Ishikawa (cell line): Measurements from ENCODE around the gene PLXNB3.

ENCODE experiments used
- CEBPB ChIP-seq: IDR thresholded peaks from 2 replicates; pipeline ENCODE4 v1.6.1; 2012
- CREB1 ChIP-seq: IDR thresholded peaks from 2 replicates; pipeline ENCODE4 v1.6.1; 2012; ENCODE audit warnings: low read depth
- EGR1 ChIP-seq: IDR thresholded peaks from 2 replicates; pipeline ENCODE4 v1.6.1; 2012
- EP300 ChIP-seq: IDR thresholded peaks from 2 replicates; pipeline ENCODE4 v1.6.1; 2012; ENCODE audit warnings: borderline replicate concordance
- FOXM1 ChIP-seq: IDR thresholded peaks from 2 replicates; pipeline ENCODE4 v1.6.1; 2012; ENCODE audit warnings: low read depth, borderline replicate concordance
- NFIC ChIP-seq: IDR thresholded peaks from 2 replicates; pipeline ENCODE4 v1.6.1; 2012
- RAD21 ChIP-seq: IDR thresholded peaks from 2 replicates; pipeline ENCODE4 v1.6.1; 2012; ENCODE audit warnings: low read depth
- TAF1 ChIP-seq: IDR thresholded peaks from 2 replicates; pipeline ENCODE4 v1.6.1; 2012; ENCODE audit warnings: low read depth, mild to moderate bottlenecking
- TCF12 ChIP-seq: IDR thresholded peaks from 2 replicates; pipeline ENCODE4 v1.6.1; 2012; ENCODE audit warnings: low read depth
- TEAD4 ChIP-seq: IDR thresholded peaks from 2 replicates; pipeline ENCODE4 v1.6.1; 2012
- YY1 ChIP-seq: IDR thresholded peaks from 2 replicates; pipeline ENCODE4 v1.6.1; 2012; ENCODE audit warnings: low read depth
- ZBTB7A ChIP-seq: IDR thresholded peaks from 2 replicates; pipeline ENCODE4 v1.6.1; 2012; ENCODE audit warnings: low read depth
- TF ChIP-seq, protein P1 (sequence below): IDR thresholded peaks from 2 replicates; pipeline ENCODE4 v1.6.1; 2012; ENCODE audit warnings: low read depth, mild to moderate bottlenecking
- TF ChIP-seq, protein P2 (sequence below): IDR thresholded peaks from 2 replicates; pipeline ENCODE4 v1.6.1; 2012
- TF ChIP-seq, protein P3 (sequence below): IDR thresholded peaks from 2 replicates; pipeline ENCODE4 v1.6.1; 2012

Gene PLXNB3

DNA sequence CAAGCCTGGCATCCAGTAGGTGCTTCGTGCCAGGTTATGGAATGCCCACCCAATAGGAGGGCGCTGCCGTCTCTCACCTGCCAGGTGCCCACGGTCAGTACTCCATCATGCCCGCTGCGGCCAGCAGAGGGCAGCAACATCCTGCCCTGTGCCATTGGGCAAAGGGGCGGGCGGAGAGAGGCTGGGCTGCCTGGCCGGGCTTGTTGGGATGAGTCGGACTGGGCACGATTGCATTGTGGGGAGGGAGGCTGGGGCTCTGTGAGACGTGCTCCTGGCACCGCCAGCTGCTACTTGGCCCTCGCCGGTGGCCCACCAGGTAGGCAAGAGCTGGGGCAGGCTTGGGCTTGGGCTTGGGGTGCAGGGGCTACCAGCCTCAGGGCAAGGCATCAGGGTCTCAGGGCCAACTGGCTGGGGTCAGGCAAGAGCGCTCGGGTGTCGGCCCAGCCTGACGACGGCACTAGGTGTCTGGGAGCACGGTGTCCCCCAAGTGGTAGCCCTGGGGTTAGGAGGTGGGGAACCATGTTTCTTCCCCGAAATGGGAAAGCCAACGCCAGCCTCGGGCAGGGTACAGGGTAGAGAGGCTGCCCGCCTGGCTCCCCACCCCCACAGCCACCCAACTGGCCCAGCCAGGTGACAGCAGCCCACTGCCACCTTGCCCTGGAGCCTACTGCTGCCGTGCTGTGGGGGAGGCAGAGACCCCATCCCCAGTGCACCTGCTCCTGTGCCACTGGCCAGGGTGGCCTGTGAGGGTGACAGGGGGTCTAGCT is at the start of gene PLXNB3:
PLXNB3 (plus strand) TSS at position 261 of the 767 bp plus-strand sequence. CDS start 1,287 bp downstream, outside the sequence.
- TF ChIP-seq EGR1 (no peak), RAD21 (peak; percentile 89), FOXM1 (no peak), TAF1 (no peak), NFIC (no peak)

DNA sequence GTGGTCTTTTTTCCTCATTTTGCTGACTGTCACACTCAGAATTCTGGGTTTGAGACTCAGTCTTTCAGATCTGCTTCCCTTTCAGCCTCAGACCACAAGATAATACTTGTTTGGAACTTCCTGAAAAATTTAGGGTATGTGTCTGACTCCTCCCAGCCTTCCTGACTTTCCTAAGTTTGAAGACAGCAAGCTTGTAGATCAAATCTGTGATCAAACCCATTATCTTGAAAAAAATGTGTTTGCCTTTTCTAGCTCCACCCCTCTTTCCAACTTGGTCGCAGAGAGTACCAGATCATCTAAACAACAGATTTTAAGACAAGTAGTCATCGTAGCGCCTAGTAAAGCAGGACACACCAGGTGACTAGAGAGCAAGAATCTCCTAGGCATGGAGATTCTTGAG is 49.8 kb upstream of the PLXNB3 start:
- no peak for TF ChIP-seq RAD21
- no peak for TF ChIP-seq EGR1
- TF ChIP-seq, protein P1, sequence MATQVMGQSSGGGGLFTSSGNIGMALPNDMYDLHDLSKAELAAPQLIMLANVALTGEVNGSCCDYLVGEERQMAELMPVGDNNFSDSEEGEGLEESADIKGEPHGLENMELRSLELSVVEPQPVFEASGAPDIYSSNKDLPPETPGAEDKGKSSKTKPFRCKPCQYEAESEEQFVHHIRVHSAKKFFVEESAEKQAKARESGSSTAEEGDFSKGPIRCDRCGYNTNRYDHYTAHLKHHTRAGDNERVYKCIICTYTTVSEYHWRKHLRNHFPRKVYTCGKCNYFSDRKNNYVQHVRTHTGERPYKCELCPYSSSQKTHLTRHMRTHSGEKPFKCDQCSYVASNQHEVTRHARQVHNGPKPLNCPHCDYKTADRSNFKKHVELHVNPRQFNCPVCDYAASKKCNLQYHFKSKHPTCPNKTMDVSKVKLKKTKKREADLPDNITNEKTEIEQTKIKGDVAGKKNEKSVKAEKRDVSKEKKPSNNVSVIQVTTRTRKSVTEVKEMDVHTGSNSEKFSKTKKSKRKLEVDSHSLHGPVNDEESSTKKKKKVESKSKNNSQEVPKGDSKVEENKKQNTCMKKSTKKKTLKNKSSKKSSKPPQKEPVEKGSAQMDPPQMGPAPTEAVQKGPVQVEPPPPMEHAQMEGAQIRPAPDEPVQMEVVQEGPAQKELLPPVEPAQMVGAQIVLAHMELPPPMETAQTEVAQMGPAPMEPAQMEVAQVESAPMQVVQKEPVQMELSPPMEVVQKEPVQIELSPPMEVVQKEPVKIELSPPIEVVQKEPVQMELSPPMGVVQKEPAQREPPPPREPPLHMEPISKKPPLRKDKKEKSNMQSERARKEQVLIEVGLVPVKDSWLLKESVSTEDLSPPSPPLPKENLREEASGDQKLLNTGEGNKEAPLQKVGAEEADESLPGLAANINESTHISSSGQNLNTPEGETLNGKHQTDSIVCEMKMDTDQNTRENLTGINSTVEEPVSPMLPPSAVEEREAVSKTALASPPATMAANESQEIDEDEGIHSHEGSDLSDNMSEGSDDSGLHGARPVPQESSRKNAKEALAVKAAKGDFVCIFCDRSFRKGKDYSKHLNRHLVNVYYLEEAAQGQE, result no peak
- no peak for TF ChIP-seq TCF12
- TF ChIP-seq NFIC, result no peak
- TF ChIP-seq, protein P2, sequence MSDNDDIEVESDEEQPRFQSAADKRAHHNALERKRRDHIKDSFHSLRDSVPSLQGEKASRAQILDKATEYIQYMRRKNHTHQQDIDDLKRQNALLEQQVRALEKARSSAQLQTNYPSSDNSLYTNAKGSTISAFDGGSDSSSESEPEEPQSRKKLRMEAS, result no peak
- TF ChIP-seq YY1, result no peak
- no peak for TF ChIP-seq TAF1
- TF ChIP-seq, protein P3, sequence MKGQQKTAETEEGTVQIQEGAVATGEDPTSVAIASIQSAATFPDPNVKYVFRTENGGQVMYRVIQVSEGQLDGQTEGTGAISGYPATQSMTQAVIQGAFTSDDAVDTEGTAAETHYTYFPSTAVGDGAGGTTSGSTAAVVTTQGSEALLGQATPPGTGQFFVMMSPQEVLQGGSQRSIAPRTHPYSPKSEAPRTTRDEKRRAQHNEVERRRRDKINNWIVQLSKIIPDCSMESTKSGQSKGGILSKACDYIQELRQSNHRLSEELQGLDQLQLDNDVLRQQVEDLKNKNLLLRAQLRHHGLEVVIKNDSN, result no peak

DNA sequence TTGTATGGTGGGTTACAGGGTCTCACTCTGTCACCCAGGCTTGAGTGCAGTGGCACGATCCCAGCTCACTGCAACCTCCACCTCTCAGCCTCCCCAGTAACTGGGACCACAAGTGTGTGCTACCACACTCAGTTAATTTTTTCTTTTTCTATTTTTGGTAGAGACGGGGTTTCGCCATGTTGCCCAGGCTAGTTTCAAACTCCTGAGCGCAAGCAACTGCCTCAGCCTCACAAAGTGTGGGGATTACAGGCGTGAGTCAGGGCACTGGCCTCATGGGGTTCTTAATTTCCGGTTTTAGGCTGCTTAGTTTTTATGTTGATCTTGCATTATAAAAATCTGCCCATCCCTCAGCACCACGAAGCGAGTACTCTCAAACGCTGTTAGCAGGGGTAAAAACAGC is 46.6 kb upstream of the PLXNB3 start:
- no peak for TF ChIP-seq EGR1
- no peak for TF ChIP-seq RAD21
- TF ChIP-seq EP300, result no peak
- no peak for TF ChIP-seq ZBTB7A
- no peak for TF ChIP-seq NFIC
- TF ChIP-seq CEBPB, result no peak
- no peak for TF ChIP-seq TEAD4
- TF ChIP-seq TAF1, result no peak
- TF ChIP-seq CREB1, result no peak
- no peak for TF ChIP-seq YY1
- TF ChIP-seq FOXM1, result no peak

DNA sequence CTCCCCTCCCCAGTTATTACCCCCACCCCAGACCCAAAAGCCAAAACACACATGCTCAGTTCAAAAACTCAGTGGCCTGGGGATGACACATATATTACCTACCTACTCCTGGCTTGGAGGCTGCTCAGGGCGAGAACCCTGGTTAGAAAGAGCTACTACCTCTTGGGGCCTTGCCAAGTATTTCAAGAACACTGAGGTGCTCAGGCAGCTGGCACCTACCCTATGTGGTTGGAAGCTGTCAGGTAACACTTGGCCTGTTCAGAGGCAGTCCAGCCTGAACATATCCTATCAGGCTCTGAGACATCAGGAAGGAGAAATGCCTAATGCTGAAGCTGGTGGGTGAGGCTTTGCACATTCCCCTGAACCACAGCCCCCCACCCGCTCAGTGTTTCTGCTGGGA is 44.8 kb upstream of the PLXNB3 start:
- TF ChIP-seq TCF12 (no peak), ZBTB7A (no peak), TEAD4 (no peak), EP300 (no peak), NFIC (no peak), YY1 (no peak), FOXM1 (no peak), EGR1 (no peak), CREB1 (no peak), CEBPB (no peak), TAF1 (no peak), RAD21 (no peak)
- TF ChIP-seq, protein P1, result no peak
- TF ChIP-seq, protein P3, result no peak
- TF ChIP-seq, protein P2, result no peak

DNA sequence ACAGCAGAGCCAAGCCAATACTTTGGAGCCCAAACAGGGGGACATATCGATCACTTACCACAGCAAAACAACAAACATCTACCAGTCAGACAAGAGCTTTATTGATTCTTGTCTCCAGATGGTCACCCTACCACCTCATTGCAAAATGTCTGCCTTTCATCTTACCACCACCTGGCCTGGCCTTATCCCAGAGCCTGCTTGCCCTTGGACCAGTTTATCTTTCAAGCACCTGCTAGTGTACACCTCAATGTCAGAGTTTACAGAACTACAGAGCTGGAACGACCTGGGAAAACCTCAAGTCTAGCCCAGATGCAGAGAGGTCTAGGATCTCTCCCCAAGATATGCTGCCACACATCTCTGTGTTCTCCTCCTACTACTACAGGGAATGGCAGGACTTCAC is 44.3 kb upstream of the PLXNB3 start:
- no peak for TF ChIP-seq TAF1
- no peak for TF ChIP-seq RAD21
- no peak for TF ChIP-seq FOXM1
- no peak for TF ChIP-seq TEAD4
- TF ChIP-seq CEBPB, result no peak
- no peak for TF ChIP-seq EP300
- TF ChIP-seq TCF12, result no peak
- no peak for TF ChIP-seq NFIC
- TF ChIP-seq, protein P3, result no peak
- no peak for TF ChIP-seq EGR1
- TF ChIP-seq, protein P1, result no peak
- no peak for TF ChIP-seq ZBTB7A
- TF ChIP-seq, protein P2, result no peak
